HG03571 (cell line): ENCODE results near the gene GCM1.

Experiments
- ATAC-seq: cut with Tn5 transposase; IDR thresholded peaks from one replicate; pipeline ENCODE4 v1.9.1; 2021; ENCODE audit not compliant: unreplicated experiment

Gene GCM1

DNA sequence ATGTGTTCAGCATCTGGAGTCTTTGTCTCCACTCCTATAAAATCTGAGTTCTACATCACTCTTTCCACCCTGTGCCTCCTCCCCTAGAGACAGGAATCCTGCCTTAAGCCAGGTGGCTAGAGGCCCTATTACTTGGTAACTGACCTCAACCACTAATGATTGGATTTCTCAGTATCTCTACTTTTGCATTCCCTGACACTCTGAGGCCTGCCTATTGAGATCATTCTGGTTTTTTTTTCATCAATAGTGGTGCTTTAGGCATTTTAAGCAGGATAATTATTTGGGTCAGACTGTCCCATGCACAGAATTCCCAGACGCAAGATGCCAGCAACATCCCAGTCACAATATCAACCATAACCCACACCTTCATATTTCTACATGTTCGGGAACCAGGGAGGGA, 3.9 kb upstream of the GCM1 start:
- ATAC-seq = no peak

GRCh38 chr6:53151676-53152075, 3.0 kb upstream of the GCM1 start:
- no peak for ATAC-seq

DNA sequence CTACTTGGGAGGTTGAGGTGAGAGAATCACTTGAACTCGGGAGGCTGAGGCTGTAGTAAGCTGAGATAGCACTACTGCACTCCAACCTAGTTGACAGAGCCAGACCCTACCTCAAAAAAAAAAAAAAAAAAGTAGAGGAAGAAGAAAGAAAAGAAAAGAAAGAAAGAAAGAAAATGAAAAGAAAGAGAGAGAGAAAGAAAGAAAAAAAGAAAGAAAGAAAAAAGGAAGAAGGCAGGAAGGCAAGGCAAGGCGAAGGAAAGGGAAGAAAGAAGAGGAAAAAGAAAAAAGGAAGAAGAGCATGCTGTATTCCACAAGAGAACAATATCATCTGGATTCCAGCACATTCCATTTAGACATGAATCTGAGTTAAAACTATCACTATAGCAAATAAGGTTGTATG, 3.8 kb downstream of the GCM1 start:
- ATAC-seq = no peak

DNA sequence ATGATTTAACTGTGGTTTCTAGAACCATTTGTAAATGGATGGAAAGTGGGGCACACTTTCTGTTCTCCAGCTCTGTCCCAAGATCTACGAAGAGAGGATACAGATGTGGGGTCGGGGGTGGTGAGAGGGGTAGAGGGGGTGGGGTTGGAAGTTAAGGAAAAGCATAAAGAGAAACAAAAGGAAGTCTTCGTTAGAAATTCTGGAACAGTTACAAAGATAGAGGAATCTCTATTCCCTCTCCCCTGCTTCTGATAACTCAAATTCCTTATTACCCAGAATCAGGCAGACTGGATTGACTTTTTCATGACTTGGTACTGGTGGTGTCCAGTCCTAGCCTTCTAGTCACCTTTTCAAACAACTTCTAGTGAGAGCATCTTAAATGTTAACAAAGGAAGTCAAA, 4.9 kb downstream of the GCM1 start:
- no peak for ATAC-seq

- no peak for ATAC-seq
Measured at GRCh38 chr6:53142810-53143209, 5.8 kb downstream of the GCM1 start.

DNA sequence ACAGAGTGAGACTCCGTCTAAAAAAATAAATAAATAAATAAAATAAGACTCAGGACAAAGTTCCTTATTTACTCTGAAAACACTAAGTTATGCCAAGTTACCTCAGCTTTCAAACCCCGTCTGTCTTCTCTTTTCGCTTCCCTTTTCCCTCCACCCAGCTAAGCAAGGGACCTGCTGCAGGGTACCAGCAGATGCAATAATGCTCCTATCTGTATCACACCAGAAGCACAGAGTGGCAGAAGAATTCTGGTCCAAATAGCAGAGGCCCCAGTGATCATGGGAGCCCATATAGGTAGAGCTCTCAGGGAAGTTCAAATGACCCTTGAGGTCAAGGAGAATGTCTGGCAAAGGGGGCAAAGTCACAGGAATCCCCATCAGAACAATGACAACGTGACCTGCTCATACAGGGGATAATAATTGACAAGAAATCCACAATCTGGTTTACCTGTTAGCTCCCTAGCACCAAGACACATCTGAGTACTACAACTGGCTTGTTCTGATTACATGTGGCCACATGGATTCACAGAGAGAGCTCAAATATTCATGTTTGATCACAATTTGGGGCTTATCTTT, 8.7 kb downstream of the GCM1 start:
- no peak for ATAC-seq

GRCh38 chr6:53136000-53136609, 12.5 kb downstream of the GCM1 start:
- ATAC-seq = no peak

DNA sequence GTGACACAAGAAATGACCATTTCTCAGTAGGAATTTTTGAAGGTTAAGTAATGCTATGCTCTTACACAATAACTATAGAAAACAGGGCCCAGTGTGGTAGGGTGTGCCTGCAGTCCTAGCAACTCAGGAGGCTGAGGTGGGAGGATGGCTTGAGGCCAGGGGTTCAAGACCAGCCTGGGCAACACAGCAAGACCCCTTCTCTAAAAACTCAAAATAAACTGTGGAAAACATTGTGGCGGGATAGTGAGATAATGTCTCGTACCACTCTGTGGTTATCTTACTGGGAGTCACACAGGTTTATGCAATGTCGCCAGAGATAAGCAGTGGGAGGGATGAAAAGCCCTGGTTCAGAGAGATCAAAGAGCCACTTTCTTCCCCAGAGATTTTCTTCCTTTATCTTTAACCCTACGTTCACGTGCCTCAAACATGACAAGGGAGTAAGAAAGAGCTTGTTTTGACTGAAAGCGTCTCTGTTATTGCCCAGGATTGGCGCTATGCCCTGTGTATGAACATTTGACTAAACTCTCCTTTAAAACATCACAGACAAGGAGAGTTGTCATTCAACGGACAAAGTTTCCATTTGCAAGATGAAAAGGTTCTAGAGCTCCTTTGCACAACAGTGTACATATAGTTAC, 13.9 kb downstream of the GCM1 start:
- ATAC-seq = no peak

DNA sequence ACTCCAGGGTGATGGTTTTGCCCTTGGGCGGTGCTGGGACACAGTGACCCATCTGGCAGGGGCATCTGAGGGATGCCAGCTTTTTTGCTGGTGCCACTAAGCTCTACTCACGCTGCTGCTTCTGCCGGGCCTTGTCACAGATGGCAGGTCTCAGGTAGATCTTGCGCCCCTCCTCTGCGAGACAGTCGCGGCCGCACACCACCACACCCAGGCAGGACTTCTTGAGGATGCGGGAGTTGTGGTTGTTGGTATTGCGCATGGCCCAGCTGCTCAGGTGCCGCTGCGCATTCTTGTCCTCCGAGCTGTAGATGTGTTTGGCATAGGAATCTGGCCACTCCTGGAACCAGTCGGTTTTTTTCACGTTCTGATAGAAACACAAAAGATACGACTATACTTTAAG, 14.7 kb downstream of the GCM1 start:
- no peak for ATAC-seq

GRCh38 chr6:53130569-53131290, 17.9 kb downstream of the GCM1 start:
- no peak for ATAC-seq

GRCh38 chr6:53128842-53129241, 19.8 kb downstream of the GCM1 start:
- ATAC-seq = no peak

GRCh38 chr6:53125276-53125675, 23.4 kb downstream of the GCM1 start:
- no peak for ATAC-seq

- ATAC-seq = no peak
Measured at GRCh38 chr6:53124131-53124800, 24.4 kb downstream of the GCM1 start.

GRCh38 chr6:53119772-53120409, 28.8 kb downstream of the GCM1 start:
- ATAC-seq = no peak

- ATAC-seq = no peak
Measured at GRCh38 chr6:53119349-53119748, 29.3 kb downstream of the GCM1 start.

GRCh38 chr6:53115741-53116140, 32.9 kb downstream of the GCM1 start:
- ATAC-seq = no peak

- no peak for ATAC-seq
Measured at GRCh38 chr6:53115113-53115512, 33.5 kb downstream of the GCM1 start.

DNA sequence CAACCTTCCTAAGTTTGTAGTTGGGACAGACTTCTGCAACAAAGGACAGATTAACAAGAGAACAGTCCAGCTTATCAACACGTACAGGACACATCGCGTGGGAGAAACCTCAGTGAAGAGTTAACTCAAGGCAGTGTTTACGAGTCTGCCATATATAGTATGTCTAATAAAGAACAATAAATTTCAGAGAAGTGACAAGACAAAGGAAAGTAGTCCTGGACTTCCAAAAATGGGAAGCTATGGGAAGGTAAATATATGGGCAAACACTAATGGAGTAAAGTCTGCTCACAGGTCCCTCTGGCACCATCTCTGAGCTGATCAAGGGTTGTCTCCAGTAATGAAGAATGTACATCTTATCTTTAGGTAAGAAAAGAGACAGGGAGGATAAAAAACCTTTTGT, 34.9 kb downstream of the GCM1 start:
- ATAC-seq = no peak

DNA sequence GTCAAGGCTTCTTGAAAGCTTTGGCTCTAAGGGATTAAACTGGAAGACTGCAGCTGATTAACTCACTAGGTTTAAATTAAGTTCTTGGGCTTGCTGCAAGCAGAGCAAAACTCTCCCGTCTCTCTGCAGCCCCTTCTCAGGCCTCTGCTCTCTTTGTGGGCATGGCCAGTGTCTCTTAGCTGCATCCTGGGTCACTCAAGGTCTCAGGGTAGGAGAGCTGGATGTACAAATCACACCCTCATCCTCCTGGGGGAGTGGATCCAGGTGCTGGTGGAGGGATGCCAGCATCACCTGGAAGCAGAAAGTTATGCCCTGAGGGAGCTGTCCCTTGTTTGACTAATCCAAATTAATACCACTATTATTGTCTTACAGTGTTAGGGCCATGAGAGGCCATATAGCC, 35.8 kb downstream of the GCM1 start:
- ATAC-seq = no peak

DNA sequence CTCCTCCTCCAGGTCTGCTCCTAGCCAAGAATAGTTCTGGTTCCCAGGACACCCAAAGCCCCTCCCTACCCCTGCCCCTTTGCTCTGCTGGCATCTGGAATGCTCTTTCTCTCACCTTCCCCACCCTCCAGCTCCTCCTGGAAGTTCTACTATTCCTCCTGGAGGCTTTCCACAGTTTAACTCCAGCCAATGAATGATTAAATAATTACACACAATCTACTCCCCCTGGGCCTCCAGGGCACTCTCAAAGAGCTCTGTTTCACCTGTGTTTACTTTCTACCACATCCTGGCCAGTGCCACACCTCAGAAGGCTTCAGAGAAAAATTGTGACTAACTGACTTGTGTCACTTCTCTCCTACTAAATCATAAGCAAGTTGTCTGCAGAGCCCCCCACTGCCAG, 36.2 kb downstream of the GCM1 start:
- ATAC-seq = no peak

DNA sequence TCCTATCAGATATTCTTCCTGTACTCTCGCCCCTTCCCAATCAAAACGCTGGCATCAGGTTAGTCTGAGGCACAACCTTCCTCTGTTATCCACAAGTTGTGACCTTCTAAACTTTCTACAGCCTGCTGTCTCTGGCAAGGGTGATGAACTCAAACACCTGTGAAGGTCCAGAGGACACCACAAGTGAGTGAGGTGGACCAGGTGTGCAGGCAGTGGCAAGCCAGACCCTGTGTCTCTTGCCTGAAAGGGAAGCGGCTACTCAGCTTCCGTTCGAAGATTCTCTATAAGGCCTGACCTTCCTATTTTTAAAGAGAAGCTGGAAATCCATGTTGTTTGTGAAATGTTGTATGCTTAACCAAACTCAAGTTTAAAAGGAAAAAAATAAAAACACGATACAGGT, 36.8 kb downstream of the GCM1 start:
- no peak for ATAC-seq
